Measurements from ENCODE around the gene SPEM3. TPM values are rescaled to one million over a fixed set of nuclear protein-coding genes. Genes with fewer than 3 reads are reported as not detected.

SPEM3 gene
- total and polyA plus RNA-seq, 2 of the 4 experiments (the other 2 are of a cell fraction): not detected

DNA sequence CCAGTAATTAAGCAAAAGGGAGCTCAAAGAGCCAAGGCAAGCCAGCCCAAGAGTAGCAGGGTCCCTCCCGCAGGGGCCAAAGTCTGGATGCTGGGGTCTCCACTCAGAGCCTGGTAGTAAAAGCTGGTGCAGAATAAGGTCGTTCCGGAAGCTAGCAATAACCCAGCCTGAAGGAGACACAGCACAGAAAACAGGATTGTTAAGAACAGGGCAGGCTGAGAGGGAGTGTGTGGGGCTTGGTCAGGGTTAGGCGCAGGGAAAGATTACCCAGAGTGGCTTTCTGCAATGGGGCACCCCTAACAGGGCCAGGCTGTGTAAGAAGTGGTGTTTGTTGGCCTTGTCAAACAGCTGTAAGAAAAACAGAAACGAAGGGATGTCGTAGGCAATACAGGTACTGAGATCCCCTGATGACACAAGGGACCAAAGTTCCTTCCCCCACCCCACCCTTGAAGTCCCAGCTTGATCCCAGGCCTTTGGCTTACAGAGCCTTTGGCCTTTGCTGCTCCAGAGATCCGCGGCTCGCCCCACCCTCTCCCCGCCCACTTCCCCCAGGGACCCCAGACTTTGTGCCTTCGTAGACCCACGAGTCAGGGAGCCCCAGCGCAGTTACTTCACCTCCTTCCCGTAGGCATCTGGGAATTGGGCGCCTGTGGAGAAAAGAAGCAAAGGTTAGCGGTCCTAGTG, 25.5 kb upstream of the SPEM3 start:
- Histone ChIP-seq H3K36me3 (ENCODE audit: control insufficient read depth, insufficient read depth, low read length) (no peaks in the 10 kb centered on the region), H3K4me1 (ENCODE audit: control insufficient read depth, insufficient read depth, low read length) (peaks cover 9% of the 10 kb centered on the region), H3K9ac (ENCODE audit: low read depth, low read length) (peak overlapping the region; percentile 84), H2AK9ac (replicated peaks; ENCODE audit: low read depth, low read length, poor library complexity) (peak overlapping the region; percentile 97), H3K27ac (ENCODE audit: insufficient read depth, low read length) (peak overlapping the region; percentile 75), H3K27me3 (ENCODE audit: control insufficient read depth, insufficient read depth, low read length) (no peaks in the 10 kb centered on the region), H4K8ac (ENCODE audit: low read depth in 2 of 2, low read length in 2 of 2) (peak overlapping the region; percentile 63 to 89), H3K9me1 (ENCODE audit: insufficient read depth, low read length) (no peaks in the 10 kb centered on the region), H3K23ac (ENCODE audit: low read depth, low read length) (peak overlapping the region; percentile 91), H4K20me1 (ENCODE audit: insufficient read depth, low read length) (peaks cover 7% of the 10 kb centered on the region), H3K56ac (ENCODE audit: extremely low read depth, insufficient read depth, low read length) (peak overlapping the region; percentile 64; the same call in 1 of the 2 replicates), H3K4me2 (ENCODE audit: low read depth, low read length) (peak overlapping the region; percentile 95), H2BK120ac (ENCODE audit: low read depth, low read length) (peak overlapping the region; percentile 55; the same call in 1 of the 2 replicates), H2AFZ (replicated peaks; ENCODE audit: low read length, poor library complexity) (peak overlapping the region; percentile 100), H4K5ac (ENCODE audit: low read depth, low read length) (peak overlapping the region; percentile 50; the same call in 1 of the 2 replicates), H3K79me1 (ENCODE audit: low read depth in 1 of 2, low read length in 2 of 2) (peaks cover 11 to 51% of the 10 kb centered on the region in 2 experiments), H2AK5ac (ENCODE audit: low read depth, low read length) (peak overlapping the region; percentile 82), H3K9me3 (ENCODE audit: control insufficient read depth, insufficient read depth, low read length) (no peaks in the 10 kb centered on the region), H3K14ac (replicated peaks; ENCODE audit: low read depth, low read length) (peak overlapping the region; percentile 94), H3K4me3 (ENCODE audit: insufficient read depth, low read depth, low read length) (peak overlapping the region; percentile 64), H3K4ac (ENCODE audit: low read depth, low read length) (peak overlapping the region; percentile 86), H2BK5ac (ENCODE audit: low read depth, low read length, poor library complexity, severe bottlenecking) (peak overlapping the region; percentile 61), H4K91ac (ENCODE audit: insufficient read depth, low read depth, low read length) (peak overlapping the region; percentile 71), H3K18ac (ENCODE audit: low read depth, low read length) (0 out of 2 replicates have a peak overlapping the region, but pooled peaks have one; percentile 45), H2BK20ac (ENCODE audit: low read depth, low read length) (no peak overlapping the region), H2BK15ac (ENCODE audit: low read depth, low read length) (no peak overlapping the region)
- DNase-seq (no peak), ATAC-seq (ENCODE audit: low read depth) (no peak)
- CTCF ChIA-PET: interaction anchor here (0.8 kb wide), 1 partner anchor 33 kb away, joined by 4 read pairs; the partner anchor contains the start of gene TMEM102
- POLR2A ChIA-PET (ENCODE audit: unreplicated experiment): interaction anchor here (0.6 to 1.7 kb wide), 4 partner anchors 9 to 198 kb away, joined by 3 to 6 read pairs (median 4); partner anchors contain the start of gene PLSCR3
- TF ChIP-seq, protein P1, sequence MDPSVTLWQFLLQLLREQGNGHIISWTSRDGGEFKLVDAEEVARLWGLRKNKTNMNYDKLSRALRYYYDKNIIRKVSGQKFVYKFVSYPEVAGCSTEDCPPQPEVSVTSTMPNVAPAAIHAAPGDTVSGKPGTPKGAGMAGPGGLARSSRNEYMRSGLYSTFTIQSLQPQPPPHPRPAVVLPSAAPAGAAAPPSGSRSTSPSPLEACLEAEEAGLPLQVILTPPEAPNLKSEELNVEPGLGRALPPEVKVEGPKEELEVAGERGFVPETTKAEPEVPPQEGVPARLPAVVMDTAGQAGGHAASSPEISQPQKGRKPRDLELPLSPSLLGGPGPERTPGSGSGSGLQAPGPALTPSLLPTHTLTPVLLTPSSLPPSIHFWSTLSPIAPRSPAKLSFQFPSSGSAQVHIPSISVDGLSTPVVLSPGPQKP (IDR thresholded peaks at IDR 0.05; ENCODE audit: borderline replicate concordance, low read depth, low read length): no peak
- no peak for TF ChIP-seq RFX5 (IDR thresholded peaks at IDR 0.05; ENCODE audit: low read depth, low read length)
- no peak for TF ChIP-seq FOS (IDR thresholded peaks at IDR 0.05; ENCODE audit: low read depth, low read length)
- TF ChIP-seq, protein P2, sequence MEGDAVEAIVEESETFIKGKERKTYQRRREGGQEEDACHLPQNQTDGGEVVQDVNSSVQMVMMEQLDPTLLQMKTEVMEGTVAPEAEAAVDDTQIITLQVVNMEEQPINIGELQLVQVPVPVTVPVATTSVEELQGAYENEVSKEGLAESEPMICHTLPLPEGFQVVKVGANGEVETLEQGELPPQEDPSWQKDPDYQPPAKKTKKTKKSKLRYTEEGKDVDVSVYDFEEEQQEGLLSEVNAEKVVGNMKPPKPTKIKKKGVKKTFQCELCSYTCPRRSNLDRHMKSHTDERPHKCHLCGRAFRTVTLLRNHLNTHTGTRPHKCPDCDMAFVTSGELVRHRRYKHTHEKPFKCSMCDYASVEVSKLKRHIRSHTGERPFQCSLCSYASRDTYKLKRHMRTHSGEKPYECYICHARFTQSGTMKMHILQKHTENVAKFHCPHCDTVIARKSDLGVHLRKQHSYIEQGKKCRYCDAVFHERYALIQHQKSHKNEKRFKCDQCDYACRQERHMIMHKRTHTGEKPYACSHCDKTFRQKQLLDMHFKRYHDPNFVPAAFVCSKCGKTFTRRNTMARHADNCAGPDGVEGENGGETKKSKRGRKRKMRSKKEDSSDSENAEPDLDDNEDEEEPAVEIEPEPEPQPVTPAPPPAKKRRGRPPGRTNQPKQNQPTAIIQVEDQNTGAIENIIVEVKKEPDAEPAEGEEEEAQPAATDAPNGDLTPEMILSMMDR (conservative IDR thresholded peaks at IDR 0.05; ENCODE audit: low read depth, low read length): no peak
- no peak for TF ChIP-seq CHD1 (IDR thresholded peaks at IDR 0.05; ENCODE audit: low read depth, low read length)
- BruUV-seq (replicated peaks): TSS peak; percentile 84
- intact Hi-C loops (cut with micrococcal nuclease) (no loop called here), dilution Hi-C loops (cut with HindIII; ENCODE audit: low sequenced_read_pairs, unreplicated experiment) (no loop called here), in situ Hi-C loops (cut with MboI; ENCODE audit: low sequenced_read_pairs) (no loop called here)
- WGBS, 2 experiments (ENCODE audit: extremely low coverage in 2 of 2, insufficient read length in 1 of 2): 43% methylated on average over 1 of the region's 16 CpGs; no CpG with 5 or more reads in 1 of the 2 experiments
